Measurements from ENCODE around the gene SELENOS. TPM values are rescaled to one million over a fixed set of nuclear protein-coding genes. Genes with fewer than 3 reads are reported as not detected.
A peak's percentile ranks its signal among the peaks of the same experiment; 100 is the strongest.

SELENOS gene
- total and polyA plus RNA-seq, 2 donors from 2014 or later, result 66.0 to 99.0 TPM

DNA sequence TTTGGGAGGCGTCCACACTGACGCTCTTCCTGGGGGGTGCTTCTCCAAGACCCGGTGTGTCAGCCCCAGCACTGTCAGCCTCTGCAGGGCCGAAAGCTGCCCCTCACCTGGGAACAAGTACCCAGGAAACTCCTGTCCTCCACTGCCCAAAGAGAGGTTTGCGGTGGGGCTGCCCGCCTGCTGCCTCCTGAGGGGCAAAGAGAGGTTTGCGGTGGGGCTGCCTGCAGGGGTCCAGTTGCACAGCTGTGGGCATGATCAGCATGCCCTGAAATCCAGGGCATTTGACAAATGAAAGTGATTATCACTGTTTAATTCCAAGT, 32.8 kb upstream of the SELENOS start:
- Histone ChIP-seq H3K36me3 (ENCODE audit: control insufficient read depth in 2 of 3, insufficient read depth in 3 of 3, low read length in 3 of 3) (no peaks in the 10 kb centered on the region), H3K27ac (ENCODE audit: low read depth in 2 of 2, low read length in 2 of 2) (no peak overlapping the region), H3K27me3 (ENCODE audit: control insufficient read depth, insufficient read depth, low read length) (no peaks in the 10 kb centered on the region), H3K4me1 (ENCODE audit: control insufficient read depth in 2 of 3, insufficient read depth in 2 of 3, low read depth in 1 of 3, low read length in 3 of 3) (no peaks in the 10 kb centered on the region), H3K9me3 (ENCODE audit: control insufficient read depth in 2 of 3, insufficient read depth in 1 of 3, low read length in 3 of 3) (no peaks in the 10 kb centered on the region), H3K4me3 (ENCODE audit: low read length in 3 of 3) (no peak overlapping the region), H3K9ac (ENCODE audit: low read length in 3 of 3) (no peak overlapping the region)
- TF ChIP-seq, protein P1, sequence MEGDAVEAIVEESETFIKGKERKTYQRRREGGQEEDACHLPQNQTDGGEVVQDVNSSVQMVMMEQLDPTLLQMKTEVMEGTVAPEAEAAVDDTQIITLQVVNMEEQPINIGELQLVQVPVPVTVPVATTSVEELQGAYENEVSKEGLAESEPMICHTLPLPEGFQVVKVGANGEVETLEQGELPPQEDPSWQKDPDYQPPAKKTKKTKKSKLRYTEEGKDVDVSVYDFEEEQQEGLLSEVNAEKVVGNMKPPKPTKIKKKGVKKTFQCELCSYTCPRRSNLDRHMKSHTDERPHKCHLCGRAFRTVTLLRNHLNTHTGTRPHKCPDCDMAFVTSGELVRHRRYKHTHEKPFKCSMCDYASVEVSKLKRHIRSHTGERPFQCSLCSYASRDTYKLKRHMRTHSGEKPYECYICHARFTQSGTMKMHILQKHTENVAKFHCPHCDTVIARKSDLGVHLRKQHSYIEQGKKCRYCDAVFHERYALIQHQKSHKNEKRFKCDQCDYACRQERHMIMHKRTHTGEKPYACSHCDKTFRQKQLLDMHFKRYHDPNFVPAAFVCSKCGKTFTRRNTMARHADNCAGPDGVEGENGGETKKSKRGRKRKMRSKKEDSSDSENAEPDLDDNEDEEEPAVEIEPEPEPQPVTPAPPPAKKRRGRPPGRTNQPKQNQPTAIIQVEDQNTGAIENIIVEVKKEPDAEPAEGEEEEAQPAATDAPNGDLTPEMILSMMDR (IDR thresholded peaks at IDR 0.05; ENCODE audit: borderline replicate concordance, extremely low read depth, insufficient read depth), result no peak
- no peak for FAIRE-seq
- intact Hi-C loops (cut with DNase I), result no loop called here
- DNase-seq, result peak in 1 of 5 donors; percentile 48

DNA sequence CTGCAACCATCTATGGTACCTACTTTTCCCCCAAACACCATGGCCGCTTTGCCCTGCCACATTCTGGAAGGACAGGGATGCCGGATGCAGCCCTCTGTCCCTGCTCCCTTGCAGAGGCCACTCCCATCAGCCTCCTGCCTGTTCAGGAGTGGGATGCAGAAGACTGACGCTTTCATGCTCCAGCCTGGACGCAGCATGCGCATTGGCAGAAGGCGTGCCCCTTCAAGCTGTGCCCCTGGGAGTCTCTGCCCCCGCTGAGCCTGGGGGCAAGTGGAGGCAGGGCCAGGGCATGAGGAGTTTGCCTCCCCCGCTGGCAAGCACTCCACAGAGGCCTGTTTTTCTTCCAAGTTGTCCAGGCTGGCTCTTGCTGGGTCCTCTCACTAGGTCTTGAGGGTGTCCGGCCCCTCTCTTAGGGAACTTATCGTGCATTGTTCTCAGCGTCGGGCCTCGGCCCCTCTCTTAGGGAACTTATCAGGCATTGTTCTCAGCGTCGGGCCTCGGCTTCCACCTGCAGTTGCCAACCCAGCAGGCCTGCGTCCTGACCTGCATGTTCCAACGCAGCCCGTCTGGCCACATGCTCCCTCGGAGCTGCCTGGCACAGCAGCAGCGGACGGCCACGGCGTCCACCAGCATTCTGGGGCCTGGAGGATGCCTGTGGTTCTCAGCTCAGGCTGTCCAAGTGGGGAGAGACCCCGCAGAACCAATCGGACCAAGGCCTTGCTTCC, 32.3 kb upstream of the SELENOS start:
- intact Hi-C loops (cut with DNase I), result loop anchor here (10.0 kb wide), 1 partner anchor 55 kb away; no protein-coding TSS in a partner anchor
- Histone ChIP-seq H3K4me3 (ENCODE audit: low read length in 3 of 3) (no peak overlapping the region), H3K27me3 (ENCODE audit: control insufficient read depth, insufficient read depth, low read length) (no peaks in the 10 kb centered on the region), H3K36me3 (ENCODE audit: control insufficient read depth in 2 of 3, insufficient read depth in 3 of 3, low read length in 3 of 3) (no peaks in the 10 kb centered on the region), H3K4me1 (ENCODE audit: control insufficient read depth in 2 of 3, insufficient read depth in 2 of 3, low read depth in 1 of 3, low read length in 3 of 3) (no peaks in the 10 kb centered on the region), H3K27ac (ENCODE audit: low read depth in 2 of 2, low read length in 2 of 2) (no peak overlapping the region), H3K9ac (ENCODE audit: low read length in 3 of 3) (no peak overlapping the region), H3K9me3 (ENCODE audit: control insufficient read depth in 2 of 3, insufficient read depth in 1 of 3, low read length in 3 of 3) (no peaks in the 10 kb centered on the region)
- DNase-seq, result peak in 3 of 5 donors; percentile 6 to 60 (median 22)
- no peak for FAIRE-seq
- TF ChIP-seq, protein P1 (IDR thresholded peaks at IDR 0.05; ENCODE audit: borderline replicate concordance, extremely low read depth, insufficient read depth), result no peak

- intact Hi-C loops (cut with DNase I), result loop anchor here (10.0 kb wide), 1 partner anchor 56 kb away; no protein-coding TSS in a partner anchor
- DNase-seq (peak in 2 of 5 donors; percentile 4 to 22), FAIRE-seq (no peak)
- Histone ChIP-seq H3K27ac (ENCODE audit: low read depth in 2 of 2, low read length in 2 of 2) (no peak overlapping the region), H3K4me1 (ENCODE audit: control insufficient read depth in 2 of 3, insufficient read depth in 2 of 3, low read depth in 1 of 3, low read length in 3 of 3) (no peaks in the 10 kb centered on the region), H3K36me3 (ENCODE audit: control insufficient read depth in 2 of 3, insufficient read depth in 3 of 3, low read length in 3 of 3) (no peaks in the 10 kb centered on the region), H3K4me3 (ENCODE audit: low read length in 3 of 3) (no peak overlapping the region), H3K9ac (ENCODE audit: low read length in 3 of 3) (no peak overlapping the region), H3K27me3 (ENCODE audit: control insufficient read depth, insufficient read depth, low read length) (no peaks in the 10 kb centered on the region), H3K9me3 (ENCODE audit: control insufficient read depth in 2 of 3, insufficient read depth in 1 of 3, low read length in 3 of 3) (no peaks in the 10 kb centered on the region)
- TF ChIP-seq, protein P1 (IDR thresholded peaks at IDR 0.05; ENCODE audit: borderline replicate concordance, extremely low read depth, insufficient read depth), result no peak
Observed at GRCh38 chr15:101308604-101309435, 31.5 kb upstream of the SELENOS start.

All from kidney (tissue), 14 donors.